ENCODE data around the gene PAFAH2. TPM values are rescaled to one million over a fixed set of nuclear protein-coding genes. Genes with fewer than 3 reads are reported as not detected.

The PAFAH2 gene
- total RNA-seq, 1 experiment from 2014 or later, result 13.0 TPM

GRCh38 chr1:26003262-26003661 is 5.4 kb upstream of the PAFAH2 start:
- Histone ChIP-seq H3K79me2 (ENCODE audit: insufficient read depth, low read length) (no peaks in the 10 kb centered on the region), H3K4me1 (ENCODE audit: control insufficient read depth in 1 of 2, insufficient read depth in 2 of 2, low read length in 2 of 2) (peaks cover 5 to 7% of the 10 kb centered on the region in 2 experiments; a peak in 3 of 4 replicates), H3K27me3 (ENCODE audit: insufficient read depth, low read length) (no peaks in the 10 kb centered on the region), H3K36me3 (ENCODE audit: control insufficient read depth in 1 of 2, insufficient read depth in 2 of 2, low read length in 2 of 2) (no peaks in the 10 kb centered on the region), H4K20me1 (ENCODE audit: insufficient read depth) (no peaks in the 10 kb centered on the region), H3K4me2 (ENCODE audit: low read length) (no peak overlapping the region), H3K9me2 (ENCODE audit: insufficient read depth) (no peaks in the 10 kb centered on the region), H3K9ac (ENCODE audit: low read length) (no peak overlapping the region), H3K9me3 (ENCODE audit: control insufficient read depth in 1 of 2, insufficient read depth in 1 of 2, low read depth in 1 of 2, low read length in 2 of 2) (no peaks in the 10 kb centered on the region), H2AFZ (ENCODE audit: low read depth, low read length, poor library complexity, severe bottlenecking) (no peak overlapping the region), H3K4me3 (replicated peaks in 1 of 2; ENCODE audit: low read depth in 1 of 2, low read length in 2 of 2) (no peak overlapping the region), H3K27ac (ENCODE audit: low read depth, low read length) (no peak overlapping the region)
- intact Hi-C loops (cut with micrococcal nuclease), result no loop called here
- no peak for ATAC-seq
- POLR2A ChIA-PET, result interaction anchor here (0.7 to 1.0 kb wide), 2 partner anchors 98 to 148 kb away, joined by 3 read pairs; partner anchors contain the start of gene STMN1
- DNase-seq (ENCODE audit: low read depth, low spot score), result no peak
- BruUV-seq (replicated peaks), result no TSS peak
- CTCF ChIA-PET, result interaction anchor here (2.0 kb wide), 1 partner anchor 108 kb away, joined by 8 read pairs; no protein-coding TSS in a partner anchor
- RAD21 ChIA-PET (ENCODE audit: low non-redundant PET in 1 of 2, low total read pairs in 2 of 2, uncharacterized antibody in 2 of 2, unreplicated experiment in 2 of 2), result no interaction called here
- TF ChIP-seq ZBTB33 (IDR thresholded peaks at IDR 0.05; ENCODE audit: extremely low read depth, insufficient replicate concordance, low read length), result no peak
- no peak for TF ChIP-seq CTCF (IDR thresholded peaks at IDR 0.05 in 2 of 3, conservative IDR thresholded peaks at IDR 0.05 in 1 of 3; ENCODE audit: borderline replicate concordance in 1 of 3, insufficient read depth in 1 of 3, low read depth in 2 of 3, low read length in 2 of 3)
- no peak for TF ChIP-seq YY1 (IDR thresholded peaks at IDR 0.05; ENCODE audit: extremely low read depth, insufficient replicate concordance, low read depth, low read length)
- TF ChIP-seq RAD21 (IDR thresholded peaks at IDR 0.05; ENCODE audit: low read depth), result no peak
- TF ChIP-seq REST (IDR thresholded peaks at IDR 0.05; ENCODE audit: low read depth), result no peak
- no peak for TF ChIP-seq ATF3 (IDR thresholded peaks at IDR 0.05)
- no peak for TF ChIP-seq POLR2AphosphoS5 (IDR thresholded peaks at IDR 0.05; ENCODE audit: low read depth, low read length)
- no peak for TF ChIP-seq JUND (IDR thresholded peaks at IDR 0.05)
- TF ChIP-seq POLR2A (IDR thresholded peaks at IDR 0.05; ENCODE audit: borderline replicate concordance, extremely low read depth, insufficient read depth, insufficient read length), result no peak
